HUDEP-2 (cell line): ENCODE measurements around the gene ATP6V0D1.
A peak's percentile ranks its signal among the peaks of the same experiment; 100 is the strongest.

Experiments
- DNase-seq, 76 experiments: peaks; one replicate each; lab custom pipeline; 2025; ENCODE audit not compliant: unreplicated experiment in 76 of 76; lab: John Stamatoyannopoulos, UW

The ATP6V0D1 gene

DNA sequence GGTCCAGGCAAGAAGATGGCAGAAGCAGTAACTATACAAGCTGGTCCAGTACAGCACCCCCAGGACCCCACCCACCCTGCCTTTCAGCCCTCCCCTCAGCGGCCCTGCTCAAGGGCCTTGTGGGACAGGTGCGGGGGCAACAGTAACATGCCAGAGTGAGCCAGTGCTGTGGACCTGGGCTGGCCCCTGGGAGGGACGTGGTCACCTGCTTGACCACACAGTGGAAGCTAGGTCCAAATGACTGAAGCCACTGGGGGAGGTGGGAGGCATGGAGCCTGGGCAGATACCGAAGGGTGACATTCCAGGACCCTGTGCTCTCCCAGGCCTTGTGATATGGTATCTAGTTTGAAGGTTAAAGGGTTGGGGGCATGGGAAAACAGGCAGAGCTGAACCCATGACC lies 17.3 kb downstream of the ATP6V0D1 start:
- DNase-seq, result no peak

DNA sequence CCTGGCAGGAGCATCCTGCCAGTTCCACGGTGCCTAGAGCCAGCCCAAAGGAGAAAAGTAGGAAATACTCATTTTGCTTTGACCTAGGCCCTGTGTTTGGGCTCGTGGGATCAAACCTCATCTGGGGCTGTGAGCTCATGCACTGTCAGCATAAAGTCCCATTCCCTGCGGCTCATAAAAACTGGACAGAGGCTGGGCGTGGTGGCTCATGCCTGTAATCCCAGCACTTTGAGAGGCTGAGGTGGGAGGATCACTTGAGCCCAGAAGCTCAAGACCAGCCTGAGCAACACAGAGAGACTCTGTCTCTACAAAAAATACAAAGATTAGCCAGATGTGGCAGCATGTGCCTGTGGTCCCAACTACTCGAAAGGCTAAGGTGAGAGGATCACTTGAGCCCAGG lies 17.9 kb downstream of the ATP6V0D1 start:
- no peak for DNase-seq

DNA sequence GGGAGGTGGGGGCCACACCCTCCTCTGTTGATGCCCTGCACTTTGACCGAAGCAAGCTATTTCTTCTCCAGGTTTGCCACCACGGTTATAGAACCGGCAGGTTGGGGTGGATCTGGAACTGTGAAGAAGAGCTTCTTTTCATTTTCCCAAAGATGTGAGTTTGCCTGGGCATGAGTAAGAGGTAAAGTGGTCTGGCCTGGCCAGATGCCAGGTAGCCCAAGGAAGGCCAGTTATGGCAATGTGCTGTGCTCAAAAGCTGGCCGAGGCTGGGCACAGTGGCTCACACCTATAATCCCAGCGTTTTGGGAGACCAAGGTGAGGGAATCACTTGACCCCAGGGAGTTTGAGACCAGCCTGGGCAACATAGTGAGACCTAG lies 18.7 kb downstream of the ATP6V0D1 start:
- DNase-seq, result peak in 1 of 76 experiments; percentile 8

DNA sequence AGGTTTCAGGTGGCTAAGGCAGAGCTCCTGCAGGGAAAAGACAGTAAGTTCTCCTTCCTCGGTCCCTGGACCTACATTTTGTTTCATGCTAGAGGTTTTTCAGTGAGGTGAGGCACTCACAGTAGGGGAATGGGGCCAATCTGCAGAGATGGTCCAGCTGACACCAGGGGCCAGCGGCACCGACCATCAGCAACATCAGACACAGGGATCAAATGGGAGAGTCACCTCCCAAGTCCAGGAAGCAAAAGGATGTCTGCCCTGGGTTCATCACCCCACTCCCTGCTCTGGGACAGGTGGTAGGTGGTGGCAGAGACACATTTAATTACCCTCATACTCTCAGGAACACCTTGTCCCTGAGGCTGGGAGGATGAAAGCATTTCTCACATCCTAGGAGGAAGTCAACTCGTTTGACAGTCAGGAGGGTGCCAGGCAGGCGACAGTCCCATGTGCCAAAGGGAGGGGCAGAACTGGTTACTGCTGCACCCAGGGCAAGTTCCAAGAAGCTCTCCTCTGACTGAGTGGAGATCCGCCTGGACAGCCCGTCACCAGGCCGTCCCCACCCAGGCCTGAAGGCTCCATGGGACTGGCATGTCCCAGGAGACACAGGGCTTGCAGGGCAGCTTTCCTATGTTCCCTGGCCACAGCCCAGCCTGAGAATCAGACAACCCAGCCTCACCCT lies 19.2 kb downstream of the ATP6V0D1 start:
- DNase-seq, result peak in 27 of 76 experiments; percentile 6 to 58 (median 29)

DNA sequence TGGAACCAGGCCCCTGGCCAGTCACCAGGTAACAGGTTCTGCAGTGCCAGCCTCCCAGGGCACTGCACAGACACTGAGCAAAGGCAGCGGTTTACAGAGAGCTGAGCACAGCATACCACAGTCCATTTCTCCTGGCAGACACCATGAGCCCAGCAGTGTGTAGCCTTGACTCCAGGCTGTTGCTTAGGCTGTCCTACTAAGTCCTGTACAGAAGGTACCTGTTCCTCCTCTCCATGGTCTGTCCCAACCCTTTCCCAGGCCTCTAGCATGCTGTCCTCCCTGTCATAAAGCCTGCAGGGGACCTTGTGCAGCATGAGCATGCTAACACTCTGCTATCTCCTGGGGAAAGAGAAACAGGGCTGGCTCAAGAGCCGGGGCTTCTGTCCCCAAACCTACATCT lies 20.0 kb downstream of the ATP6V0D1 start:
- DNase-seq, result no peak

DNA sequence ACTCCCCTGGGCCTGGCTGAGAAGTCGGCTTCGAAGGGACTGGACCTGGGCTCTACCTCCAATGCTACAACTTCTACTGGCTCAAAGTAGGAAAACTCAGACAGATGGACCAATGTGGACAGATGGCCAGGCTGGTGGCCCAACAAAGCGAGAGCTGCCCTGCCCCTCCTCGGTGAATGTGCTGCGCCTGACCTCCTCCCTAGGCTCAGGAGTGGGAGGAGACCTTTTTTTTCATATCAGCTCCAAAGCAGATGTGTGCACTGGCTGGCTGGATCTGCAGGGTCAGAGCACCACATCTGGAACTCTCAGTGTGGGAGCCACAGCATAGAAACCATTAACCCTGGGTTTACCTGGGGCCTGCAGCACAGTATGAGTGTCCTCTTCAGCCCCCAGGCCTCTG lies 20.8 kb downstream of the ATP6V0D1 start:
- DNase-seq, result peak in 72 of 76 experiments; percentile 28 to 87 (median 64)

DNA sequence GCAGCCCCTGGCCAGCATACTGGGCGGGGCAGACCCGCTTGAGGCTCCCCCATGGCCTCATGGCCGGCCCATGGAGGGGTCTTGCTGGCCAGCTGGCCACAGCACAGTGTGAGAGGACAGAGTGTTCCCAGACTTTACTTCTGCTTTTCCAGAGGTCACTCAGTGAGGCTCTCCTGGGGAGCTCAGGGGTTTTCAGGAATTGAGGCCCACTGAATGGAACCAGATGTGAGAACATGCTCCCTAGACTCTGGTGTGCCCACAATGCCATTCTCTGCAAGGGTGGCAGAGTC lies 21.2 kb downstream of the ATP6V0D1 start:
- no peak for DNase-seq

DNA sequence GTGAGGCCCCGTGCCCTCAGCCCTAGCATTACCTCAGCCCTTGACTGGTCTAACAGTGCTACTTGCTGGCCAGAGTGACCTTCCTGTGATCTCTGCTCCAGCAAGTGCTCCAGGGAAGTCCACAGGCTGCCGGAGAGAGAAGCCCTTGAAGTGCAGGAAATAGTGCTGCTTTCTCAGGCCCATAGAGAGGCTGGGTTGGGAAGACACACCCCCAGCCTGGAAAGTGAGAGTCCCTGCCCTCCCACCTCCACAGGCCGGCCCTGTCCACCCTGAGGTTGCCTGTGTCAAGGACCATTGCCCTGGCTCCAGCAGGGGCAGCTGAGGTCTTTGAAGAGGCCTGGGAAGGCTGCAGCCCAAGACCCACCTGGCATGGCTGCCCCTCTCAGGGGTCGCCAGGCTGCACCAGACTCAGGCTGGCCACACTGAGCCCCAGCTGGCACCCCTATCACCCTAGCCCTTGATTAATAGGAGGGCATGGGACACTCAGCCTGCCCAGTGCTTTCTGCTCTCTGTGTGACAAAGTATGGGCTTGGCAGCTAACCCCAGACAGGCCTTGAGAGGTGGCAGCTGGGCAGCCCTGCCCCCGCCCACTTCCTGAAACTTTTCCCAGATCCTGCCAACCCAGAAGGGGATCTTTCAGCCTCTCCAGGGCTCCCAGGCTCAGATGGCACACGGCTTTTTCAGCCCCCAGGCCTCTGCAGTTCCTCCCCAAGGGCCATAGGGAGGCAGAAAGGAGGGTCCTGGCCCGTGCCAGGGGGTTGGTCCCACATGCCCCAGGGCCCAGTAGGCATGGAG lies 21.7 kb downstream of the ATP6V0D1 start:
- peak in 1 of 76 experiments; percentile 22 for DNase-seq

DNA sequence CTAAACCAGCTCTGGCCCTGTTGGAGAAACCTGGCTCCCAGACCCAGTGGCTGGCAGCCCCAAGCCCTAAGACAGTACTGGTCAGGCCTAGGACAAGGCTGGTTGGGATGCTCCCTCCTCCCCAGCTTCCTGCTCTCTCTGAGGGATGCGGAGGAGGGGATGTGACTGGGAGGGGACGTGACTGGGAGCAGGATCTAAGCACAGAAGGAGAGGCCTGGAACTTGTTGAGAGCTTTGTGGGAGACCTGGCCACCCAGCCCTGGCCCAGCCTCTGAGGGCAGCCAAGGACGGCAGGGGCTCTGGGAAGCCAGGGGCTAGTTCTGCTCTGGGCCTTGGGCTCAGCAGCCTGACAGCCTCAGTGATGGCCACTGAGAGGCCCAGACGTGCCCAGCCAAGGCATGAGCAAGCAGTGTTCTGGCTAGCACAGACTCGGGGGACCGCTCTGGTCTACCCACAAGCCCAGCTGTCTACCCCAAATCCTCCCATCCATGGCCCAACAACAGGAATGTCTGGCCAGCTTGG lies 22.8 kb downstream of the ATP6V0D1 start:
- DNase-seq, result no peak

DNA sequence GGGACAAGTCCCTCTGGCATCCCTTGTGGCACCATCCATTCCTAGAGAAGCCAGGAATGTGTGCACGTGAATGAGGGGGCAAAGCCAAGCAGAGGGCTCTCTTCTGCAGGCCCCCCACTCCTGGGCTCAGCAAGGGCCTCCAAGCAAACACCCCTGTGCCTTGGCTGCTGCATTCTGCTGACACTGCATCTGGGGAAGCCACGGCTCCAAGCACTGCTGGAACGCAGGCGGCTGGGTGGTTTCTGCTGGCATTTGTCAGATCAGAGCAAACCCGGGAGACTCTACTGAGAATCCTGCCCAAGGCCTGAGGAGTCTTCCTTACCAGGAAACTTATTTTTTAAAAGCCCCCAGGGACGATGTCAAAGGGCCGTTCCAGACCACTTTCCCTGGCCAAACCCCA lies 23.3 kb downstream of the ATP6V0D1 start:
- no peak for DNase-seq

DNA sequence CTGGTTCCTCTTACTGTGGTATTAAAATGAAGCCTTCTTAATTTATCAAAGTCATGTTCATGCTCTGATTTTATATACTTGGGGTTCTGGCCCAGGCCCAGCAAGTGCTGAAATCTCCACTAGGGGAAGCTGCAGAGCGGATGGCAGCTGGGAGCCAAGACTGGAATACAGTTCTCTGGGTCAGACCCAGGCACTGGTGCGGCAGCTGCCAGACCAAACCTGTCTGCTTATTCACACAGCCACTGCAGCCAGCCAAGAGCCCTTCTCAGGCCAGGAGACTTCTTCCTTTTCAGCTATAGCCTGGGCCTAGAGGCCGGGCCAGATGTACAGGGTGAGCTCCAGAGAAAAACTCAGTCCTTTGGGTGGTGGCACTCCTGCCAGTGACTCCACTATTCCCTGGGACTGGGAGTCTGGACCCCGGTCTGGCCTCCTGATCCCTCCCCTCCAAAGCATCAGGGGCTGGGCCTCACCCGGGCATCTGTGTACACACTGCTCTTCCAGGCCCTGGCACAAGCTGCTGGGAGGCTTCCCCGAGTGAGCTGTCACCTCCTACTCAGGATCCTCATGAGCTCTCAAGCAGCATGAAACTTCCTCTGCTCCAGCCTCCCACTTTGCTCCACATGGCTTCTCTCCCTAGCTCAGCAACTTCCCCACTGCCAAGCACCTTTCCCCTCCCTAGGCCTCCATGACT lies 24.4 kb downstream of the ATP6V0D1 start:
- peak in 11 of 76 experiments; percentile 4 to 31 (median 14) for DNase-seq

DNA sequence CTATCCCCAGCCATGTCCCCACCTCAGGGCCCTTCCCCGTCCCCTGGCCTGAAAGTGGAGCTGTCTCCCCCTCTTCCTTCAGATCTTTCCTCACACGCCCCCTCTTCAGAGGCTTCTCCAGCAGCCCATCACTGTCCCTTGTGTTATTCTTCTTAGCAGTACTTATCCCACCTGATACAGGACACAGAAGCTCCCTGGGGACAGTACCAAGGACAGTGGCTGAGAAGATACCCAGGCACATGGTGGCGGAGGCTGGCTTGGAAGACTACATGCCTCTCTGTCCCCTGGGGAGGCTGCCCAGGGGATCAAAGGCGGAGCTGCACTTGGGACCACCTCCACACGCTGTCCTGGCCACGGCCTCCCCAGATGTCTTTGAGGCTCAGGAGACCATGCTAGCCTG lies 26.1 kb downstream of the ATP6V0D1 start:
- no peak for DNase-seq

DNA sequence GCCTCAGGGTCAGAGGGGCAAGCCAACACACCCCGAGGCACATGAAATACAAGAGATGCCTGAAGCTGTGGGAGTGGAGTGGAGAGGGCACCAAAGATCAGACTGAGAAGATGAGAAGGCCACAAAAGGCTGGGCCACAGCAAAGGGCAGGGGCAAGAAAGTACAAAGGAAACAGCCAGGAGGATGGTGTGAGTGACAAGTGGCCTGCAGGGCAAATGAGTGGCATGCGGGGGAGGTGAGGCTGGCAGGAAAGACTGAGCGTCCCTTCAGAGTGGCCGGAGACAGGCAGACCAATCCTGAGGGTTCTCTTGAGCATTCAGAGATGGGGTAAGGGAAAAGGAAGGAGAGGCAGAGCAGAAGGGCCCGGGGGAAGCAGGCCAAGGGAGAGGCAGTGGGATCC lies 26.9 kb downstream of the ATP6V0D1 start:
- DNase-seq, result no peak

DNA sequence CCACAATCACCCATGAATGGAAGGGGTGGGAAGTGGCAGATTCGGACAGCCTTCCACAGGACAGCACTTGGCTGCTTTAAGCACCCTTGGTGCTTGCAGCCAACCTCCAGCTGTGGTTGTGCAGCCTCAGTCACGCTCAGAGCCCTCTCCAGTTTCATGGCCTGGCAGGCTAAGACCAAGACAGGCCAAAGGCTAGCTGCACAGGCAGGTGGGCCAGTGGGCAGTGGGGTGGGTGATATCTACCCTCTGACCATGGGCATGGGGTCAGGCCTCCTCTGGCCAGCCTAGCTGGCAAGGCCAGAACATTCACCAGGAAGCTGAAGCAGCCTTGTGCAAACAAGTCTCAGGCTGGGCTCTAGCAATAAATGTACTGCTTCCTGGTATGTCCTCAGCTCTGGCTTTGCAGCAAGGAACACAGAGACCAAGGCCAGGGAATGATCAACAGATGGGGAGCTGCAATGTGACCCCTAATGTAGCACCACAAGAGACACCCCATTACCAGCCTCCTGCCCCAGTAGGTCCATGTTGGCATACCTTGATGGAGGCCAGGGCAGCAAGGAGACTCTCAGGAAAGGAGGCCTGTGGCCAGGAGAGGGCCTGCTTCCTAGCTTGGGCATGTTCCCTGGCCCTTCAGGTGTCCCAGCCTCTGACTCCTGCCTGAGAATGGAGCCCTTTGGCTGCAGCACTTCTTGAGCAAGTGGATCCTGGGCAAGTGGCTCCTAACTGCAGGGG lies 29.1 kb downstream of the ATP6V0D1 start:
- no peak for DNase-seq

DNA sequence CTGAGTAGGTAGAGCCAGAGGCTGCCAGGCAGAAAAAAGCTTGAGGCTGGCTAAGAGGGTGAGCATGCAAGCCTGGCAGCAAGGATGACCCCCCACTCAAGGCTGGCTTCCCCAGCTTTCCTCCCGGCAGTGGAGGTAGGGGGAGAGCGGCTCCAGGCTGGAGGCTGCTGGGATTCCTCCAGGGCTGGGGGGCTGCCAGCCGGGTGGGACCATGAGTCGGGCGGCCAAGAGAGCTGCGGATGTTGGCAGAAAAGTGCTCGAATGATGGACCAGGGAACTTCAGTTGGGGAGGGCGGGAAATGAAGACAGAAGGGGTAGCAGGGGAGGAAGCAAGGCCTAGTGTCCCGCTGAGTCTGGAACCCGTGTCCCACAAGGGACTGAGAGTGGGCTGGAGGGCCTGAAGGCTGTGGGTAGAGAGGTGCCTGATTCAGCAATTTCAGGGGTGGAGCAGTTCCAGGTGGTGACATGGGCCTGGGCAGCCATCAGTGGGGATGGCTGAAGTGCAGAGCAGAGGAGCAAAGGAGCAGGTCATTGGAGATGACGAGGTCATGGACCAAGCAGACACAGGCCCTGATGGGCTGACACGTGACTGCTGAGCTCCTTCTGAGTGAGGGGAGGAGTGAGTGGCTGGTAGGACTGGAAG lies 29.8 kb downstream of the ATP6V0D1 start:
- DNase-seq, result no peak

DNA sequence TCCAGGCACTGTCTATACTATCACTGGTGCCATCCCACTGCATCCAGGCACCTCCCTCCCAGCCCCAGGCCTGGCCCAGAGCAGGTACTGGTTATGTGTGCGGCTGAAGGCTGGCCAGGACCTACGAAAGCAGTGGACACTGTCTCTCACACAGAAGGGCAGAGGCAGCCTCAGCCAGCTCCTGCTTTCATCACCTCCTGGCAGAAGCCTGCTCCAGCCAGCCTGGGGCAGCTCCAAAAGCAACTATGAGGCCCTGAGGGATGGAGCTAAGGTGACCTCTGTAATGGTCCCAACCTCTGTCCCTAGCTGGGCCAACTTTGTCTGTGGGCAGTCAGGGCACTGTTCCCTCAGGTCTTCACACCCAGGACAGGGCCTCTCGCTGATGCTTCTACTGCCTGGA lies 31.2 kb downstream of the ATP6V0D1 start:
- no peak for DNase-seq

DNA sequence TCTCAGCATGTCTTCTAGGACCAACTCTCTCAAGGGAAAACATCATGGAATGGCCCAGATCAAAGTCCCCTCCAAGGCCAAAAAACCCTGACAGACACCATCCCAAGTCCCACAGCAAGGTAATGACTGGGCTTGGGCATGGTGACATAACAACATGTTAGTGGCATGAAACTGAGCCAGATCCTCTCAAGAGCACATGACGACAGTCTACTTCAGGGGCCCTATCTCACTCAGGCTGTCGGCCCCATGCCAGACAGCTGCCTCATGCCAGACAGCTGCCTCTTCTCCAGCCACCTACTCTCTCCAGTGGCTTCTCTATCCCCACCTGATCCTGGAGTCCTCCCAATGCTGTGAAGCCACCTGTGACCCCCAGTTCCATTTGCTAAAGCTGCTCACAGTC lies 31.6 kb downstream of the ATP6V0D1 start:
- DNase-seq, result peak in 72 of 76 experiments; percentile 21 to 84 (median 66)

DNA sequence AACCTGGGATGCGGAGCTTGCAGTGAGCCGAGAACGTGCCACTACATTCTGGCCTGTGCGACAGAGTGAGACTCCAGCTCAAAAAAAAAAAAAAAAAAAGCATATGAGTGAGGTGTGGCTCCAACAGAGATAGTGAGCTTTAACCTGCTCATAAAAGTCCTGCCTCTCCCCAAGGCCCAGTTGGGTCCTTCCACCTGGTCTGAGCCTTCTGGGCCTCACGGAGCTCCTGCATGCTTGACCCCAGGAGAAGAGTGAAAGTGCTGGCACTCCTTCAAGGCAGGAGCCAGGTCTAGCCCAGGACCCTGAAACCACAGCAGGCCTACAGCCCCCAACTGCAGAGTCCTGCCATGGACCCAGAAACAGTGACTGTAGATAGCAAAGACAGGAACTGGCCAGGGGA lies 32.4 kb downstream of the ATP6V0D1 start:
- no peak for DNase-seq

DNA sequence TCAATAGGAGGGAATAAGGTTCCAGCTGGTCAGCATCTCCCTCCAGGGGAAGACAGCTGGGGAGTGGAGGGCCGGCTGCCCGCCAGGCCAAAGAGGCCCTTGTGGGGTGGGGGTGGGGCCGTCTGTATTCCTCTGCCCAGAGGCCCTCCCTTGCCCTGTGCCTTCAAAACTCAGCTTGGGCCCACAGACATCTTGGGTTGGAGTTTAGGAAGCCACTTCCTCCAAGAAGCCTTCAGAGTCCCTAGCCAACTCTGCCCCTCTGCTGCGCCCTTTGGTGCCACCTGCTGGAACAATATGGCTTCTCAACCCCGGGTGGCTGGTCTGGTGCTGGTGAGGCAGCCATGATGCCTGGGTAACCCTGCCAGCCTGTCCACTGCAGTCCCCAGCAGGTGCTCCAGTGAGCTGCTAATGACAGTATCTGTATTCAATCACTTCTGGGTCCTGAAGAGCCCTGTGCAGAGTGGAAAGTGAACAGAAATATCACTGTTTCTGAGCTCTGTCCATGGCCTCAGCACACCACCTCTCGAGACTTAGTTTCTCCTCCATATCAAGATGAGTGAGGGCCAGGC lies 33.4 kb downstream of the ATP6V0D1 start:
- DNase-seq, result peak in 67 of 76 experiments; percentile 17 to 88 (median 67)

DNA sequence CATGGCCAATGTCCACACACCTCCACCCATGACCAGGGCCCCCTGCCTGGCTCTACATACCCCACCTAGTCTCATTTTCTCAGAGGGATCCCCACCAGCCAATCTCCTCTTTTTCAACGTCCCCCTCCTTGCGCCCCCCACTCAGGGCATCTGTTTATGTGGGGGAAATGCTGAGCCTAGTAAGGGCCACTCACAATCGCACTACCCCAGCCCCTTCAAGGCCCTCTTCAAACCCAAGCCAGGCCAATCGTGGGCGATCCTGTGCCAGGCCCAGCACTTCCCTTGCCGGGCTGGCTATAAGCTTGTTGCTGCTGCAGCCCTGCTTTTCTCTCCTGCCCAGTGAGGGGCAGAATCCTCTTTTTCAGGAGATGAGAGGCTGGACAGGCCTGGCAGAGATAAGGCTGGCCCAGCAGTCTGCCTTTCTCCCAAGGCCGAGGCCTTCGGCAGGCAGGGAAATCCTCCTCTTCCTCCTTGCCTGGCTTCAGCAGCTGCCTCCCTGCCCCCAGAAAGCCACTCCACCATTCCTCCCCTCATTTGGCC lies 33.9 kb downstream of the ATP6V0D1 start:
- DNase-seq, result no peak
